GM12872 (cell line): Measurements from ENCODE around the gene RALA.

Experiments
- TF ChIP-seq, protein P1 (sequence below): IDR thresholded peaks from 3 replicates; pipeline ENCODE4 v1.5.1; 2011; ENCODE audit warnings: low read depth, mild to moderate bottlenecking, low read length, moderate library complexity; ENCODE audit not compliant: insufficient read depth

RALA gene

DNA sequence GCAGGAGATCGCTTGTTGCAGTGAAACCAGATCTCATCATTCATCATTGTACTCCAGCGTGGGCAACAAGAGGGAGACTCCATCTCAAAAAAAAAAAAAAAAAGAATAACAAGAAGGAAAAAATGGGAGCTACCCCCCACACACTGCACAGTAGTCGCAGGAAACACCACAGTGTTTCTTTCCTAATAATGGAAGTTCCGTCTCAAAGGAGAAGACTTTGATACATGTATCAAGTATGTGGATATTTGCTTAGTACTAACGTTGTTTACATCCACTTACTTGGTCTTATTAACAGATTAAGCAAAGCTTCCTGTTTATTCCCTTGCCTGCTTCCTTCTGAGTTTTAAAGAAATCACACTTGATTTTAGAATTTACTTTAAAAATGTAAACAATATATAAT lies 35.0 kb upstream of the RALA start:
- TF ChIP-seq, protein P1, sequence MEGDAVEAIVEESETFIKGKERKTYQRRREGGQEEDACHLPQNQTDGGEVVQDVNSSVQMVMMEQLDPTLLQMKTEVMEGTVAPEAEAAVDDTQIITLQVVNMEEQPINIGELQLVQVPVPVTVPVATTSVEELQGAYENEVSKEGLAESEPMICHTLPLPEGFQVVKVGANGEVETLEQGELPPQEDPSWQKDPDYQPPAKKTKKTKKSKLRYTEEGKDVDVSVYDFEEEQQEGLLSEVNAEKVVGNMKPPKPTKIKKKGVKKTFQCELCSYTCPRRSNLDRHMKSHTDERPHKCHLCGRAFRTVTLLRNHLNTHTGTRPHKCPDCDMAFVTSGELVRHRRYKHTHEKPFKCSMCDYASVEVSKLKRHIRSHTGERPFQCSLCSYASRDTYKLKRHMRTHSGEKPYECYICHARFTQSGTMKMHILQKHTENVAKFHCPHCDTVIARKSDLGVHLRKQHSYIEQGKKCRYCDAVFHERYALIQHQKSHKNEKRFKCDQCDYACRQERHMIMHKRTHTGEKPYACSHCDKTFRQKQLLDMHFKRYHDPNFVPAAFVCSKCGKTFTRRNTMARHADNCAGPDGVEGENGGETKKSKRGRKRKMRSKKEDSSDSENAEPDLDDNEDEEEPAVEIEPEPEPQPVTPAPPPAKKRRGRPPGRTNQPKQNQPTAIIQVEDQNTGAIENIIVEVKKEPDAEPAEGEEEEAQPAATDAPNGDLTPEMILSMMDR = no peak

DNA sequence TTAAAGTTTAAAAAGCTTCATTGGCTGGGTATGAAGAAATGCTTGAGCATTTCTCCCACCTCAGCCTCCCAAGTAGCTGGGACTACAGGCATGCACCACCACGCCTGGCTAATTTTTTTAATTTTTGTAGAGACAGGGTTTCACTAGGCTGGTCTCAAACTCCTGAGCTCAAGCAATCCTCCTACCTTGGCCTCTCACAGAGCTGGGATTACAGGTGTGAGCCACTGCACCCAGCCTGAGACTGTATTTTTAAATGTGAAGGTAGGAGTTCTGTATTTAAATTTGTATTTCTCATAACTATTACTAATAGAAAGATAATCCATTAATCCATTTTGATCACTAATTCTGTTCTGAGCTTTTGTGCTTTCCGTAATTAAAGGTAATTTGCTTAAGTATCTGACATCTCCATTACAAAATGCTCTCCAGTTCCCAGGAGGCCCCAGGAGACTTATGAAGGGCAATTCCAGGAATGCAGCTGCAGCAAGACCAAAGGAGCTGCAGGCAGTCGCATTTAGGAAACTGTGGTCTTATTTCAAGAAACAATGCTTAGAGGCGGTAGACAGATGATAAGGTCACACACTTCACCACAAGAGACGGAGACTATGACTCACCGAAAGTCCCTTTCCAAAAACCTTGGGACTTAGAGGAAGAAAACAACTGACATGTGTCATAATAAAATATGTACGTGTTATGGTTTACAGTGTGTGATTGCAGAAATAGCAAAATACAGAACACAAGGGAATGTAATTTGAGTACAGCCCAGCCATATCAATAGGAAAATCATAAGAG lies 33.9 kb upstream of the RALA start:
- TF ChIP-seq, protein P1 = no peak

DNA sequence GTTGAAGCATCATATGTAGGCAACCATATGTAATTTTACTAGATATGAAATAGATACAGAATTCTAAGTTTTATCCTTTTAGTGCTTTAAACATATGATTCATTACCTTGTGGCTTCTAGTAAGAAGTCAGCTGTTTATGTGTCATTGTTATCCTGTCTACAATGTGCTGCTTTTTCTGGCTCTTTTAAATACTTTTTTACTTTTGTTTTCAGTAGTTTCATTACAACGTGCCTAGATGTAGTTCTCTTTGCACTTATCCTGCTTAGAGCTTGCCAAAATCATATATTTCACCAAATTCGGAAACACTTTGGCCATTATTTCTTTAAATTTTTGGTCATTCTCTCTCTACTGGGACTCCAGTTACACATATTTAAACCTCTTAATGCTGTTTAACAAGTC lies 30.8 kb upstream of the RALA start:
- TF ChIP-seq, protein P1 = no peak

DNA sequence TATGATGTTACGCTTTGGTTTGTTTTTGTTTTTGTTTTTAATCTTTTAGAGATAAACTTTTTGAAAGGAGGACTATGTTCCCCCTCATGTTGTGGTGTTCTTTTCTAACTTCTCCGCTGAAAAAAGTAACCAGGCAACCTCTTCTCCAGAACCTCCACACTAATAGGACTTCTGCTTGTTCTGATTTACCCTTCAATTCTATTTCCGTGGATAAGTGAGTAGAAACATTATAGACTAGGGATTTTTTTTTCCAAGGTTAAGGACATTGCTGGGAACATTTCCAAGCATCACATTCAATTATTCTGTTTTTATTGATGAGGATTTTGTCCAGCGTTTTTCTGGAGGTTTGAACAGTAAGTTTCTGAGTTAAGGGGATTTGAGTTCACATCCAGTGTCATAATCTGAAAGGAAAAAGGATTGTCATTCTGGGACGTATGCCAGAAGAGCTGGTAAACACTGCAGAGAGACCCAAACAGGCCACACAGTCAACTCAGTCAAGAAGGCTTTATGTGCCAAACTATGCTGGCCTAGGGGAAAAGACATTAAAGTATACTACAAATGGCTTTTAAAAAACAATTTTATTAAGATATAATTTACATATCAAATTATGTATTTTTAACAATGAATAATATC lies 28.3 kb upstream of the RALA start:
- TF ChIP-seq, protein P1 = no peak

DNA sequence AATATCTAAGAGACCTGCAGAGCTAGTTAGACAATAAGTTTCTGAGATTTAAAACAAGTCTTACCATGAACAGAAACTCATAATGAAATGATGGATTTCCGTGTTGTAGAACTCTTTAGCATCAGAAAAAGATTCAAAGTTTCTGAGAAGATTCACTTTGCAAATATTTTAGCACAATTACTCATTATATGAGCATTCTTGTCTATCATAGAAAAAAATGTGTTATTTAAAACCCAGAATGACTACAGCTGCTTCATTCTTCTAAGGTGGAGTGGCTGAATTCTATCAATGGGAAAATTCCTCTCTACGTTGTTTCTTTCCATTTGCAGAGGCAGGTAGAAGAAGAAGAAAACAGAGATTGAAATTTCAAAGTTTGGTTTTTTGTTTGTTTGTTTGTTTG lies 21.0 kb upstream of the RALA start:
- TF ChIP-seq, protein P1 = no peak

DNA sequence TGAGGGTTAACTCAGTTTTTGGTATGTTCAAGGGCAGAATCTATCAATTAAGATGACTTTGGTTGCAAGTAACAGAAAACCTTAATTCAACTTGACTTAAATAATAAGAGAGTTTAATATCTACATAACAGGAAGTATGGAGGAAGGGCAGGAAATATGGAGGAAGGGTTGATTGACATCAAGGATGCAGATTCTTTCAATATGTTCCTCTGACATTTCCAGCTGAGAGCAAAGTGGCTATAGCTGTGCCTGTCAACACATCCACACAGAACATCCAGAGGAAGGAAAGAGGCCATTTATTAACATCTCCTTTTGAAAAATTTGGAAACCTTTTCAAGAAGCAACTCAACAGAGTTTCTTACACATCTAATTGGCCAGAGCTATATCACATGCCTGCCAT lies 19.4 kb upstream of the RALA start:
- TF ChIP-seq, protein P1 = no peak

DNA sequence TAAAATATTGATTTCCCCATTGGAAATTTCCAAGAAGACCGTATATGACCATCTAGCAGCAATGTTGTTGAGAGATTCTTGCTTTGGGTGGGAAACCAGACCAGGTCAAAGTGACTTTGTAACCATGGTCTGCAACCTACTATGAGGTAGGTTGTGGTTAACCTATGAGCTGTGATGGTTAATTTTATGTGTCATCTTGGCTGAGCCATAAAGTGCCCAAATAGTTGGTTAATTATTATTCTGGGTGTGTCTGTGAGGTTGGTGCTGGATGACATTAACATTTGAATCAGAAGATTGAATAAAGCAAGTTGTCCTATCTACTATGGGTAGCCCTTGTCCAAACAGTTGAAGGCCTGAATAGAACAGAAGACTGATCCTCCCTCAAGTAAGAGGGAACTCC lies 18.3 kb upstream of the RALA start:
- TF ChIP-seq, protein P1 = no peak
